Activated B cell treated with CpG ODN at 0.5 μM for 24 hours (primary cell): ENCODE data around the gene OR2J2. TPM values are rescaled to one million over a fixed set of nuclear protein-coding genes. Genes with fewer than 3 reads are reported as not detected.
"Not testable (repeated sequence)": the region's sequence is repeated elsewhere in the genome, so short reads cannot be mapped to it uniquely, and the experiment has no call there.

Experiments used
- ATAC-seq: fragments of 200-7000 bp; cut with Tn5 transposase; one replicate; pipeline ENCODE4 v1.10.0; 2021; ENCODE audit warnings: low read depth, mild to moderate bottlenecking, moderate library complexity
- CTCF ChIA-PET: fragments of 350-600 bp; sonication (Branson Sonifier 250); formaldehyde crosslinking; loops from one replicate; lab custom pipeline; 2021; ENCODE audit warnings: antibody characterized with exemption; lab: Charles Lee
- POLR2A ChIA-PET: fragments of 350-600 bp; sonication (Branson Sonifier 250); formaldehyde crosslinking; loops from one replicate; lab custom pipeline; 2021; ENCODE audit warnings: antibody characterized with exemption; lab: Charles Lee
- DNase-seq: peaks from one replicate; pipeline ENCODE4 v3.0.0; 2022
- H3K27ac Mint-ChIP-seq: one replicate; pipeline ENCODE4 v1.8.0; 2020; ENCODE audit warnings: mixed read lengths
- H3K27me3 Mint-ChIP-seq: one replicate; pipeline ENCODE4 v1.8.0; 2021; ENCODE audit warnings: mixed read lengths
- H3K36me3 Mint-ChIP-seq: one replicate; pipeline ENCODE4 v1.8.0; 2021; ENCODE audit warnings: low read depth, mixed read lengths
- H3K4me1 Mint-ChIP-seq: one replicate; pipeline ENCODE4 v1.8.0; 2021; ENCODE audit warnings: mixed read lengths
- H3K4me3 Mint-ChIP-seq: one replicate; pipeline ENCODE4 v1.8.0; 2020; ENCODE audit warnings: mild to moderate bottlenecking, mixed read lengths
- H3K9me3 Mint-ChIP-seq: one replicate; pipeline ENCODE4 v1.8.0; 2020; ENCODE audit warnings: mixed read lengths
- intact Hi-C: fragments of 100-400 bp; cut with micrococcal nuclease; formaldehyde crosslinking; loops from one replicate; pipeline ENCODE4 v1.15.1; 2024
- total RNA-seq: library from RNA; stranded (reverse); gene quantifications from 2 replicates; pipeline ENCODE4 v1.2.3, GENCODE V29; 2022
- TF ChIP-seq, protein P1 (sequence below): fragments of 200-600 bp; IDR thresholded peaks from one replicate; pipeline ENCODE4 v1.8.0; 2022; ENCODE audit warnings: antibody characterized with exemption, mild to moderate bottlenecking

OR2J2 gene
- total RNA-seq, 1 donor from 2014 or later: not detected

DNA sequence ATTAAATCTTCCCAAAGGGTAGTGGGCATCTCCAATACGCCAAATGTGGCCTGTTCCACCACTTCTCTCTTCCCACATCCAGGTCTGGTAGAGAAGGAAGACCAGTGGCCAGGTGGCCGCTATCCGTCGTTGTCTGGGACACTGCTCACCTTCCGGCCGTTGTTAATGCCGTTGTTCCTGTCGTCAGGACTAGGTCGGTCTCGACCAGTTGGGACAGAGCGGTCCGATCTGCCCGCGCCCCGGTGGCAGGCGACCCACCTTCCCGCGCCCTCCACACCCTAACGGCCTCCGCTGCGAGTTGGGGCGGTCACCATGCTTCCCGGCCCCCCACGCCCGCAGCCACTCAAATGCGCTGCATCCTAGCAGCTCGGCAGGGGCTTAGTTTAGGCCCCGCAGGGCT is 5.1 kb upstream of the OR2J2 start:
- POLR2A ChIA-PET, H3K9me3 Mint-ChIP-seq, CTCF ChIA-PET, H3K27ac Mint-ChIP-seq, ATAC-seq, H3K27me3 Mint-ChIP-seq, H3K4me3 Mint-ChIP-seq, intact Hi-C loops, H3K36me3 Mint-ChIP-seq, DNase-seq, H3K4me1 Mint-ChIP-seq: not testable (repeated sequence)

DNA sequence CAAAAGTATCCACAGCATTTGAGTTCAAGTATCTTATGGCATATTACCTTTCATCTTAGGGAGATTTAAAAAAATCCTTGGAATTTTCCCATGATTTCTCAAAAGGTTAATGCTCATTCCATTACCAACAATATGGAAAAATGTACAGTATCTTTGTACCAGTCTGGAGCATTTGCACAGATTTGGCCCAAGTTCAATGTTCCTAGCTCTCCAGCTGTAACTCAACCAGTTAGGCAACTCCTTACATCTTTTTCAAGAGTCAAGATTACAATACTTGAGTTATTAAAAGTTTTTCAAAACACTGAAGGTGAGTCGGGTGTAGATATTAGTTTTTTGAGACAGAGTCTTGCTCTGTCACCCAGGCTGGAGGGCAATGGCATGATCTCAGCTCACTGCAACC is 1.0 kb downstream of the OR2J2 start:
- DNase-seq: no peak
- intact Hi-C loops: no loop called here
- Mint-ChIP-seq H3K4me1 (no peaks in the 10 kb centered on the region), H3K4me3 (no peak overlapping the region), H3K27me3 (peaks cover 4% of the 10 kb centered on the region), H3K9me3 (no peaks in the 10 kb centered on the region), H3K36me3 (no peaks in the 10 kb centered on the region), H3K27ac (no peak overlapping the region)
- POLR2A ChIA-PET: no interaction called here
- no peak for ATAC-seq
- TF ChIP-seq, protein P1, sequence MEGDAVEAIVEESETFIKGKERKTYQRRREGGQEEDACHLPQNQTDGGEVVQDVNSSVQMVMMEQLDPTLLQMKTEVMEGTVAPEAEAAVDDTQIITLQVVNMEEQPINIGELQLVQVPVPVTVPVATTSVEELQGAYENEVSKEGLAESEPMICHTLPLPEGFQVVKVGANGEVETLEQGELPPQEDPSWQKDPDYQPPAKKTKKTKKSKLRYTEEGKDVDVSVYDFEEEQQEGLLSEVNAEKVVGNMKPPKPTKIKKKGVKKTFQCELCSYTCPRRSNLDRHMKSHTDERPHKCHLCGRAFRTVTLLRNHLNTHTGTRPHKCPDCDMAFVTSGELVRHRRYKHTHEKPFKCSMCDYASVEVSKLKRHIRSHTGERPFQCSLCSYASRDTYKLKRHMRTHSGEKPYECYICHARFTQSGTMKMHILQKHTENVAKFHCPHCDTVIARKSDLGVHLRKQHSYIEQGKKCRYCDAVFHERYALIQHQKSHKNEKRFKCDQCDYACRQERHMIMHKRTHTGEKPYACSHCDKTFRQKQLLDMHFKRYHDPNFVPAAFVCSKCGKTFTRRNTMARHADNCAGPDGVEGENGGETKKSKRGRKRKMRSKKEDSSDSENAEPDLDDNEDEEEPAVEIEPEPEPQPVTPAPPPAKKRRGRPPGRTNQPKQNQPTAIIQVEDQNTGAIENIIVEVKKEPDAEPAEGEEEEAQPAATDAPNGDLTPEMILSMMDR: no peak
- CTCF ChIA-PET: no interaction called here

DNA sequence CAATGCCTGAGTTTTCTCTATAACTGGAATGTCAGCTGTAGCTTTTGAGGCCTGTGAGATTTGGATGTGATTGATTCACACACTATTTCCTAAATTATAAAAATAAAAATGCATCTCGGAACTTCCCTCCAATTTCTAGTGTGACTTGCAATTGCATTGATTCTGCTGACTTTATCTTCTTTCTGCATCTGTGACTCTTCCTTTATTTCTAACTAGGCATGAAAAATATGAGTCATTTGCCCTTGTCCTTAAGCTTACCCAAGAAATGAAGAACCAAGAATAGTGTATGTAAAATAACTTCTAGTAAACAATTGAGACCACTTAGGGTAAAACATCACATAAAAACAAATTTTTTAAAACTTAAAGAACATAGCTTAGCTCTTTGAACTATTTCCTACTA is 12.9 kb downstream of the OR2J2 start:
- Mint-ChIP-seq H3K36me3 (no peaks in the 10 kb centered on the region), H3K9me3 (peaks cover 7% of the 10 kb centered on the region), H3K27me3 (peaks cover 6% of the 10 kb centered on the region), H3K4me3 (no peak overlapping the region), H3K4me1 (no peaks in the 10 kb centered on the region), H3K27ac (no peak overlapping the region)
- TF ChIP-seq, protein P1: no peak
- DNase-seq (no peak), ATAC-seq (no peak)
- ChIA-PET CTCF (no interaction called here), POLR2A (no interaction called here)
- intact Hi-C loops: no loop called here

DNA sequence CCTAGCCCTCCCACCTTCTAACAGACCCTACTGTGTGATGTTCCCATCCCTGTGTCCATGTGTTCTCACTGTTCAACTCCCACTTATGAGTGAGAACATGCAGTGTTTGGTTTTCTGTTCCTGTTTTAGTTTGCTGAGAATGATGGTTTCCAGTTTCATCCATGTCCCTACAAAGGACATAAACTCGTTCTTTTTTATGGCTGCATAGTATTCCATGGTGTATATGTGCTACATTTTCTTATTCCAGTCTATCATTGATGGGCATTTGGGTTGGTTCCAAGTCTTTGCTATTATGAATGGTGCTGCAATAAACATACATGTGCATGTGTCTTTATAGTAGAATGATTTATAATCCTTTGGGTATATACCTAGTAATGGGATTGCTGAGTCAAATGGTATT is 18.0 kb downstream of the OR2J2 start:
- POLR2A ChIA-PET, H3K27ac Mint-ChIP-seq, DNase-seq, intact Hi-C loops, CTCF ChIA-PET, ATAC-seq, H3K27me3 Mint-ChIP-seq, H3K4me3 Mint-ChIP-seq, H3K4me1 Mint-ChIP-seq, H3K36me3 Mint-ChIP-seq: not testable (repeated sequence)
- H3K9me3 Mint-ChIP-seq: peaks cover 13% of the 10 kb centered on the region

DNA sequence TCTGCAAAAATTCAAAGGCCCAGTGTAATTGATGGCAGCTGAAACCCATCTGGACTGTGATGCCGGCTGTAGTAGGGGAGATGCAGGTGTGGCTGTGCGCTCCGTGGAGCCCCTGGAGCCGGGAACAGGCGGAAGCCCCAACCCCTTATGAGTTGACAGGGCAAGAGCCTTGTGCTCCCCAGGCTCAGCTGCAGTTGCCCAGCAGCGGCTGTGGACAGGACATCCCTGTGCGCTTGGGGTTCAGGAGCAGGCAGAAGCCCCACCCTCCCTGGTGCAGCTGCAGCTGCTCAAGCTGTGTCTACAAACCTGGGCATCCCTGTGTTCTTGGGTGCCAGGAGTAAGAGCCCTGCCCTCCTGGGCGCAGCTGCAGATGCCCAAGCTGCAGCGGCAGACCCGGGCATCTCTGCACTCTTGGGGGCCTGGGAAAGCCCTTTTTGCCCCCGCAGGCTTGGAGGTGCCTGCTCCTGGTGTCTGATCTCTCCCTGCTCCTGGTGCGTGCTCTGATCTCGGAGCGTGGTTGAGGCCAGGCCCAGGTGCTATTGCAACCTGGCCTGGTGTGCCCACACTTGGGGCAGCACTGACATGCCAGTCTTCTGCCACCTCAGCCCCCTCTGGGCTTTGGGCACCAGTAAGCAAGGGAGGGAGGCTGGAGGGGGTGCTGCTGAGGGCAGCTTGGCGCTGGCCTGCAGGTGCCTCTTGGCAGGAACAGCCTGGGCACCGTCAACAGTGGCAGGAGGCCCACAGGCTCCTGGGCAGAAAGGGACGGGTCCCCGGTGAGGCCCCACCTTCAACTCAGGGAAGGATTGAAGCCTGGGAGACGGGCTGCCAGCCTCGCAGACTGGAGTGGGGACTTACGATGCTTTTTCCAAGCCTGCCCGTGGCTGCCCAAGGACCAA is 30.3 kb downstream of the OR2J2 start:
- TF ChIP-seq, protein P1: no peak
- Mint-ChIP-seq H3K27ac (no peak overlapping the region), H3K27me3 (no peaks in the 10 kb centered on the region), H3K36me3 (no peaks in the 10 kb centered on the region), H3K4me3 (no peak overlapping the region), H3K4me1 (no peaks in the 10 kb centered on the region), H3K9me3 (no peaks in the 10 kb centered on the region)
- ChIA-PET POLR2A (no interaction called here), CTCF (no interaction called here)
- DNase-seq (no peak), ATAC-seq (no peak)
- intact Hi-C loops: no loop called here

DNA sequence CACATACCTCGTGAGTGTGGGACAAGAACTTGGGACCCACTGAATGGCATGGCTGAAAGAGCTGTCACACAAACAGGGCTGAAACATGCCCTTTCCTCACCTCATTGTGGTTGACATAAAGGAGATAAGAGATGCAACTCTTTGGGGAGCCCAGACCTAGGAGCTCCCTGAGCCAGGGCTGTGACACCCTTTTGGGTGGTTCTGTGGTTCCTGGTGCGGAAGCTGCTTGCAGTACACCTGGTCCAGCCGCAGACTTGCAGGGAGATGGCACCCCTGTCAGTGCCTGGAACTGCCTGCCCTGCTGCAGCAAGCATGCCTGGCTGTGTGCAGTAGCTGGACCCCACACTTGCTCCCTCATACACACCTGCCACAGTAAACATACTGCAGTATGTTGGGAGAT is 31.3 kb downstream of the OR2J2 start:
- Mint-ChIP-seq H3K4me3 (no peak overlapping the region), H3K4me1 (no peaks in the 10 kb centered on the region), H3K9me3 (no peaks in the 10 kb centered on the region), H3K27ac (no peak overlapping the region), H3K27me3 (peaks cover 2% of the 10 kb centered on the region), H3K36me3 (no peaks in the 10 kb centered on the region)
- ChIA-PET POLR2A (no interaction called here), CTCF (no interaction called here)
- no peak for DNase-seq
- no peak for ATAC-seq
- TF ChIP-seq, protein P1: no peak
- intact Hi-C loops: no loop called here
